Fibroblast of skin of abdomen (primary cell): ENCODE measurements around the gene STRIT1.
"Not testable (repeated sequence)": the region's sequence is repeated elsewhere in the genome, so short reads cannot be mapped to it uniquely, and the experiment has no call there.

Experiments
- DNase-seq: peaks from one replicate; pipeline ENCODE4 v3.0.0-alpha.2; 2013

STRIT1 gene

DNA sequence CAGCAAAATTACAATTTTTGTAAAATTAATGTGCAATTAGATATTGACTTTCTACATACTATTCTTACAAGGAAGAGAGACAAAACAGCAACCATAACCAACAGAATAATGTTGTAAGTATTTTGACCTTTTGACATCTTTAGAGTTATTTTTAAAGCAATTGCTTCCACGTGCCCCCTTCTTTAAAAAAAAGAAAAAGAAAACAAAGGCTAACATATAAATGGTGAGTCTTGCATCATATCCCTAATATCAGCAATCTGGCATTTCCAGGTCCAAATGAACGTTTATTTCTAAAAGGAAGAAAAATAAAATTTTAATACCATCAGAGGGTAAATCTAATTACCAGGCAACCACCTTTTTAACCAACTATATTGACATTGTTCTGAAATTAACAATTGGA lies 19.3 kb upstream of the STRIT1 start:
- peak; percentile 20 for DNase-seq

DNA sequence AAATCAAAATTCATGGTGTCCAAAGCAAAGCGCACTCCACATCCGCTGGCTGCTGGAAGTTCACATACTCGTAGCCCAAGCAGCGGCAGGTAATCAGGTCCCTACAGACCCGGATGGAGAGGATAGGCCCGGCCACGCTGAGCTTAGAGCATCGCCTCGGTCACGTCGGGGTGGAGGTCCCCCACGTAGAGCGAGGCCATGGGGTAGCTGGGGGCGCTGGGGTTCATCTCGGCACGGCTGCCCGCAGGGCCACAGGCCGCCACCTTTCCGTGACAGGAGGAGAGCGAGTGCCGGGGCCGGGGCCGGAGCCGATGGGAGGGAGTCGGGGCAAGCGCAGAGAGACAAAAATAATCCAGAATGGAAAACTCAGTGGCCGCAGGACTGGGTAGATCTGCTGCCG lies 16.1 kb upstream of the STRIT1 start:
- DNase-seq: no peak

DNA sequence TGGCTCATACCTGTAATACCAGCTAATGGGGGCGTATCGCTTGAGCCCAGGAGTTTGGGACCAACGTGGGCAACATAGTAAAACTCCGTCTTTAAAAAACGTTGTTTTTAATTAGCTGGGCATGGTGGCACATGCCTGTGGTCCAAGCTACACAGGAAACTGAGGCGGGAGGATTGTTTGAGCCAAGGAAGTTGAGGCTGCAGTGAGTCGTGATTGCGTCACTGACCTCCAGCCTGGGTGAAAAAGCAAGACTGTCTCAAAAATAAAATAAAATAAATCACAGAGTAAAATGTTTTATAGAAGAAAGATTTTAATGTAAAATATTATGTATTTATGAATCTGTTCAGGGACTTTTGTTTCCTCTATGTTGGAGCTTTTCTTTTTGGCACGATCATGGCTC lies 15.3 kb upstream of the STRIT1 start:
- DNase-seq: peak; percentile 64

DNA sequence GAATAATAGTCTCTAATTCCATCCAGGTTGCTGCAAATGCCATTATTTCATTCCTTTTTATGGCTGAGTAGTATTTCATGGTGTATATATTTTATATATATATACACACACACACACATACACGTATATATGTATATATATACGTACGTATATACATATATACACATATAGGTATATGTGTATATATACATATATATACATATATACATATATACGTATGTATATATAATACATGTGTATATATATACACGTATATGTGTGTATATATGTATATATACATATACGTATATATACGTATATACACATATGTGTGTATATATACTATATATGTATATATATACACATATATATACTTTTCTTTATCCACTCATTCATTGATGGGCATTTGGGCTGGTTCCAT lies 13.7 kb upstream of the STRIT1 start:
- DNase-seq: no peak

DNA sequence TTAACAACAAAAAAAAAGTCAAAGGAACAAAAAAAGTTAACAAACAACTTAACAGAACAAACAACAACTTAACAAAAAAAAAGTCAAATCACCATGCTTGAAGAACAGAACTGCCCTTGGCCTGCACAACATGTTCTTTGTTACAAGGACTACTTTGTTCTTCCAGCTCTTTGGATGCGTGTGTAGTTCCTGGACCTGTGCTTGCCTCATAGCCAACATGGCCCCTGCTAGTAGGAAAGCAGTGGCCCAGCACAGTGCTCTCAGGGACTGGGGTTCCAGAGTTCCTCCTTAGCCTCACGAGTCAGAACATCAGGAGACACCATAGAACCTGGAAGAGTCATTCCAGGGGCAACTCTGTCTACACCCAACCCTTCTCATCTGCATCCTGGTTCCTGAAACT lies 10.9 kb upstream of the STRIT1 start:
- DNase-seq: no peak

DNA sequence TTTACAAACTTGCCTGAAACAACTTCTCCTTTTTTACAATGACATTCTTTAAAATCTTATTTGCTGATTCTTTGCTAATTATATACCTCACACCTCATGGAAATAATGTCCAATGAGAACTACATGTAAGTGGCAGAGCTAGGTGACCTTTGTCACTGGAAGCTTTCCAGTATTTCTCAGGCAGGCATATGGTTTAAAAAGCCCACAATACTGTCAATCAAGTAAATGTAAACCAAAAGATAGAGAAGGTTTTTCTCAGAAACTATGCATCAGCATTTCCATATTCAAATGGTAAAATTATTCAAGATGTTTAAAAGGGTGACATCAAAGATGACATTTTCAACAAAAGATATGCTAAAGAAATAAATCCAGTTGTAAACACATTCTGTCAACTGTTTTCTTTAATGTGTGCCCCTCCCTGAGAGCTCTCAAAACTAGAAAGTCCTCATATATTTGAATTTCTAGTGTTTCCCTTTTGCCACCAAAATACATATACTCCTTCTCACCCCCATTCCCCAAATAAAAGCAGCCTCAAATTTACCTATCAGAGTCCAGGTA lies 10.1 kb upstream of the STRIT1 start:
- no peak for DNase-seq

DNA sequence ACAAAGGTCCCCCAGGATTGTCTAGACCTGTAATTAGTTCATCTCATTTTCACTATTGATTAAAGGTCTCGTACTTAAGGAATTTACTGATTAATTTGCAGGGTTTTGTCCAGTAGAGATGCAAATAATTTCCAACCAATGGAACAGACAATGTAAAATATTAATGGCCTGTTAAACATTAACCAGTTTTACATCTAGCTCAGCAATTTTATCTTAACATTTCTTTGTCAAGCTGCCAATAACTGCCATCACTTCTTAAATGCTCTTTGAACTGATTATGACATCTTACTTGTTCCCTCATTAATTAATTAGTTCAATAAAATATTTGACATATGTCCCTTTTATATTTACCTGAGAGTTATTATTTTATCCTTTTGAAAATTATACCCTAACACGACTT lies 9.4 kb upstream of the STRIT1 start:
- no peak for DNase-seq

DNA sequence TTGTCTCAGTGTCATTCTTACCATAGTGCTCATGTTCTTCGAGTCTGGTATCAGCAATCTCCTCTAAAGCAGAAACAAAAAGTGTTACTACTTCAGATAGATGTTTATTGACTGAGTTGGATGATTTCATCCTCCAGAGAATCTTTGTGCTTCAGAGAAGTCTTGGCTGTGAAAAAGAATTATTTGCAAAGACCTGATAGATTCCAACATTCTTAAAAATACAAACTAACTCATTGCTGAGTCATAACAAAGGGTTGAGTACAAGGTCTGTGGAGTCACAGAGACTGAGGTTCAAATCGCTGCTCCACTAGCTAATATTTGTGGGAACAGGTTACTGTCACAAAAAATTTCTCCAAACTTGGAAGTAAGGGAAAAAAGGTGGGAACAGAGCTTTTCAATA lies 9.0 kb upstream of the STRIT1 start:
- peak; percentile 57 for DNase-seq

DNA sequence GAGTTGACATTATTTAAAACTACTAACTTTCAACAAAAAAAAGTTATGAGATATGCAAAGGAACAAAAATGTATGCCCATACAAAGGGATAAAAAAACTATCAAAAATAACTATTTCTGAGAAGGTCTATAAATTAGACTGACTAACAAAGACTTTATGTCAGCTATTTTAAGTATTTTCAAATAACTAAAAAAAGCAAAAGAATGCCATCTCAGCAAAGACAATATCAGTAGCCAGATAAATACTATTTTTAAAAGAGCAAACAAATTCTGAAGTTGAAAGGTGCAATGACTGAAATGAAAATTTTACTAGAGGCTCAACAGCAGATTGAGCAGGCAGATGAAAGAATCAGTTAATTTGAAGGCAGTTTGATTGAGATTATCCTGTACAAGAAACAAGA lies 3.6 kb upstream of the STRIT1 start:
- no peak for DNase-seq

DNA sequence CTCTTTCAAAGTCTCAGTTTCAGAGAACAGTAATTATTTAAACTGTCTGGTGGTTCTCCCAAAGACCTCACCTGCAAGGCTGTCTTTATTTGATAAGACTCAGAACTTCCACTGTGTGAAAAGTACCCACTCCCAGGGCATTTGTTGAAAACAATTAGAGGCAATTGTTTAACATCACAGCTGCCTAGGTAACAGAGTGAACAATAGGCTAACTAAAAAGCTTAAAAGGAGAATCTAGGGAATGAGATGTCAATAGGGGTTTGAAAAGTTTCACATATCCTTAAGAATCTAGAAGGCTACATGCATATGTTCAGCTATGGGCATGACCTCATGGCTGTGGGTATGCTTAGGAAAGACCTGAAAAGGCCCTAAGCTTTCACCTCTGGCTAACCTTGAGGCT lies 2.9 kb upstream of the STRIT1 start:
- no peak for DNase-seq

DNA sequence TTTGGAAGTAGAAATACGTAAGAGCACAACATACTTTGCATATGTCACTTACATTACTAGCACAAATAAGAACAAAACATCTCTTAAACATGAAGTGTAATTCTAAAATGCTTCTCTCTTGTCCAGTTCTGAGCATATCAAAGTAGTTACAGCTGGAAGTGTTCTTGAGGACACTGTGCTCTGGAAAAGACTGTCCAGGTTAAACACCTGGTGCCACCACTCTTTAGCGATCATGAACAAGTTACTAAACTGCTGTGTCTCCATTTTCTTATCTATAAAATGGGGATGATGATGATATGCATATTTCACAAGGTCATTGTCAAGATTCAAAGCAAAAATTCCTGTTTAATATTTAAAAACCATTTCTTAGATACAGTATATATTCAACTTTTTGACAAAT lies 790 bp downstream of the STRIT1 start:
- DNase-seq: no peak

DNA sequence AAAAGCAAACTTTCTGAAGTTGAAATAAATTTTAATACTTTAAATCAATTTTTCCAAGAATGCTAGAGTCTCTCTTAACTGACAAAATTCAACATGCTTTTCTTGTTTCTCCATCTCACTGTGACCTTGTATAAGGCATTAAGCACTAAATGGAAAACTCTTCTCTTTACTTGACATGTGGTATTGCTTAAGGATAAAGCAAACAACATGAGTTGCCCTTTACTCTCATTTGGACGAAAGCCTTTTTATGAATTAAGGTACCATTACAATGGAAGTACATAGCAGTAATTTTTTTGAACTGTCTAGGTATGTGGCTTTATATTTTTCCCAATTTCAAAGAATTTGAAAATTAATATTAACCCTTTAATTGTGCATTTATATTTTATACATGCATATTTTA lies 1.4 kb downstream of the STRIT1 start:
- DNase-seq: peak; percentile 34

DNA sequence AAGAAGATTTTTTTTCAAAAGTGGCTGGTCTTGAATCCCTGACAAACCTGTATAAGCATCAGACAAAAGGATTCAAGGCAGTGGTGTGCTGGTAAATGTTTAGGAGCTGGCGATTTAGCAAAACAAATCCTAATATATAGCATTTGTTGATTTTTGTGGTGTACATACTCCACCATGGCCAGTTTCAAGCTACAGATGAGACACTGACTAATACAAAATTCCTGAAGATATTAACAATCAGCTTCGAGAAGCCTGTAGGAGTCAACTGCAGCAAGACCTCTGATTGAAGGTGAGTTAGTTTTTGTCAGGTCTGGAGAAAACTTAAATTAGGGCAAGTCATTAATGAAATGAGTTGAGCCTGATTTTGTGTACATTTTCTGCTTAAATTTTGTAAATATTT lies 6.7 kb downstream of the STRIT1 start:
- peak; percentile 27 for DNase-seq

DNA sequence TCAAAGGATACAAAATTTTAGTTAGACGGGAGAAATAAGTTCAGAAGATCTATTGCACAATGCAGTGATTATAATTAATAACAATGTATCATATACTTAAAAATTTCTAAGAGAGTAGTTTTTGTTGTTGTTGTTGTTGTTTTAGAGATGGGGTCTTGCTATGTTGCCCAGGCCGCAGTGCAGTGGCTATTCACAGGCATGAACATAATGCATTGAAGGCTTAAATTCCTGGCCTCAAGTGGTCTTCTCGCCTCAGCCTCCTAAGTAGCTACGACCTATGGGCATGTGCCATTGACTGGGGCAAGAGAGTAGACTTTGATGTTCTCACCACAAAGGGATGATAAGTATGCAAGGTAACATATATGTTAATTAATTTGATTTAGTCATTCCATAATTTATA lies 7.5 kb downstream of the STRIT1 start:
- DNase-seq: no peak

DNA sequence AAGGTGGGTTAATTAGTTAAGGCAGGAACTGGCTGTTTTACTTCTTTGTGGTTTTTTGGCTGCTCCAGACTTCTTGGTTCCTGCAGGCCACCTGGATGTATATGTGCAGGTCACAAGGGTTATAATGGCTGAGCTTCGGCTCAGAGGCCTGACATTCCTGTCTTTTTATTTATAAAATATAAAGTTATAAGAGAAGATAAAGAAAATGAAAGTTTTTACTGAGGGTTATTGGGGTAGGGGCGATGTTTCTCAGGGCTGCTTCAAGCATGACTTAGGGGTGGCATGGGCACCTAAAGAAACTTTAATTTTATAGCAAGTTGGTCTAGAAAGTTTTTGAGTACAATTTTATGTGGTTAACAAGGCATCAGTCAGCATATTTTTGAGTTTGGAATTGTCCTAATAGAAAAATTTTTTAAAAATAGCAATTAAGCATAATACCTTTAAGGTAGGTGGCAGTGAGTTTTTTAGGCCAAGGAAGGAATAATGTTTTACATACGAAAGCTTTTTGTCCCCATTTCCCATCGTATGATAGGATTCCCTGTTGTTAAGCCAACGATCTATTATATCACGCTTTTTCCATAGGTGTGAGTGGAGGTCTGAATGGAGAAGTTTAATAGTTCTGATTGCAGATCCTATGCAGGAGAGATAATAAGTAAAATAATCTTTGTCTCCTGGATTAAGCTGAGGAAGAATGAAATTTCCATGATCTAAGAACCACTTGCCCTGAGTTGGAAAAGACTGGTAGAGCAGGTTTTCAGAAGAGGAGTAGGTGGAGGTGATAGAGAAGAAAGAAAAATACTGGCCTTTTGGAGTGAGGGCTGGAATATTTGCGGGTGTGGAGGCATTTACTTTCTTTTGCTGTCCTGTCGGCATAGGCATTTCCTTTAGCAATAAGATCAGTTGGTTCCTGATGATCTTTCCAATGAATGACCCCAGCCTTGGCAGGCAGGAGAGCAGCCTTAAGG lies 10.1 kb downstream of the STRIT1 start:
- DNase-seq: no peak

DNA sequence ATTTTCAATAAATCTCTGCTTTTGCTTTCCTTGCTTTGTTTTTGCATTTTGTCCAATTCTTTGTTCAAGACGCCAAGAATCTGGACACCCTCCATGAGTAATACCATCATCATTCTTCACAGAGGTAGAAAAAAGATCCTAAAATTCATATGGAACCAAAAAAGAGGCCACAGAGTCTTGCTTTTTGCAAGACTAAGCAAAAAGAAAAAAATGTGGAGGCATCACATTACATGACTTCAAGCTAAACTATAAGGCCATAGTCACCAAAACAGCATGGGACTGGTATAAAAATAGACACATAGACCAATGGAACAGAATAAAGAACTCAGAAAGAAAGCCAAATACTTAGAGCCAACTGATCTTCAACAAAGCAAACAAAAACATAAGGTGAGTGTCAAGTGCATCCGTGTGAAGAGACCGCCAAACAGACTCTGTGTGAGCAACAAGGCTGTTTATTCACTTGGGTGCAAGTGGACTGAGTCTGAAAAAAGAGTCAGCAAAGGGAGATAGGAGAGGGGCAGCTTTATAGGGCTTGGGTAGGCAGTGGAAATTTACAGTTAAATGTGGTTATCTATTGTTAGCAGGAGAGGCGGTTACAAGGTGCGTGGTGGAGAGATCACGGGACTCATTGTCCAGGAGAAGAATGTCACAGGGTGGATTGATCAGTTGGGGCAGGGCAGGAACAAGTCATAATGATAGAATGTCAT lies 10.9 kb downstream of the STRIT1 start:
- peak; percentile 81 for DNase-seq

DNA sequence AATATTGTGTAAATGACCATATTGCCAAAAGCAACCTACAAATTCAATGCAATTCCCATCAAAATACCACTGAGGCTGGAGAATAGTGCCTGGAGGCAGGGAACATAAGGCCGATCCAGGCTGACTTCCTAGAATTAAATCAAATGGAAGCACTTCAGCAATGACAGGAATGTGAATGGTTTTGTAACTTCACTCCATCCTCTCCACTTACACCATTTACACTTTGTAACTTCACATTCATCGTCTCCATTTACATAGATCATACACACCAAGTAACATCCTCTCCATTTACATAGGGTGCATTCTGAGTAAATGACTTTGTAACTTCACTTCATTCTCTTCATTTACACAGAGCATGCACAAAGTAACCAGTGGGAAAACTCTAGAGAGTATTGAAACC lies 11.6 kb downstream of the STRIT1 start:
- DNase-seq: peak; percentile 70

DNA sequence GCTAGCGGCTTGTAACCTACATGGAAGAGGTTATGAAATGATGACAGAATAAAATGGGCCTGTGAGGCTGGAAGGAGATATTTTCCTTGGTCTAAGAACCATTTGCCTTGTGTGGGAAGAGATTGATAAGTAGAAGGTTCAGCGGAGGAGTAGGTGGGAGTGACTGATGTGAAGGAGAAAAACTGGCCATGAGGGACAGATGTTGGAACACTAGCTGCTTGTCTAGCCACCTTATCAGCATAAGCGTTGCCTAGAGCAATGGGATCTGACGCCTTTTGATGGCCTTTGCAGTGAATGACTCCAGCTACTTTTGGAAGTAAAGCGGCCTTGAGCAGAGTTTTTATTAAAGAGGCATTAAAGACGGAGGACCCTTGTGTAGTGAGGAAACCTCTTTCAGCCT lies 17.4 kb downstream of the STRIT1 start:
- DNase-seq: not testable (repeated sequence)

DNA sequence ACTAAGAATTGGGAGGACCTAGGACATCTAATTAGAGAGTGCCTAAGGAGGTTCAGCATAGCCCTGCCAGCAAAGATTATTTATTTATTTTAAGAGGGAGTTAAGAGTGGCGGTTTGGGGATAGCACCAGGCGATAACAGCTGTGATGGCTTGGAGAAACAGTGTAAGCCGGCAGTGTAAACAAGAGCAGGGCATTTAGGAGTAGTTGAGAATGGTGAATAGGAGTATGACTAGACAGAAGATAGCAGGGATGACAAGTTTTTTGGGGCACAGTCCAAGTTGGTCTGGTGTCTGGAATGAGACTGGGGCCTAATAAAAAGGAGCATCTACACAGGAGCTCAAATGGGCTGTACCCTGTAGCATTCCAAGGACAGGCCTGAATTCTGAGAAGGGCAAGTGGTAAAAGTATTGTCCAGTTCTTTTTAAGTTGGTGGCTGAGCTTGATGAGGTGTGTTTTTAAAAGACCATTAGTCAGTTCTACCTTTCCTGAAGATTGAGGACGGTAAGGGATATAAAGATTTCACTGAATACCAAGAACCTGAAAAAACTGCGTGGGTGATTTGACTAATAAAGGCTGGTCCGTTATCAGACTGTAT lies 18.2 kb downstream of the STRIT1 start:
- DNase-seq: not testable (repeated sequence)

DNA sequence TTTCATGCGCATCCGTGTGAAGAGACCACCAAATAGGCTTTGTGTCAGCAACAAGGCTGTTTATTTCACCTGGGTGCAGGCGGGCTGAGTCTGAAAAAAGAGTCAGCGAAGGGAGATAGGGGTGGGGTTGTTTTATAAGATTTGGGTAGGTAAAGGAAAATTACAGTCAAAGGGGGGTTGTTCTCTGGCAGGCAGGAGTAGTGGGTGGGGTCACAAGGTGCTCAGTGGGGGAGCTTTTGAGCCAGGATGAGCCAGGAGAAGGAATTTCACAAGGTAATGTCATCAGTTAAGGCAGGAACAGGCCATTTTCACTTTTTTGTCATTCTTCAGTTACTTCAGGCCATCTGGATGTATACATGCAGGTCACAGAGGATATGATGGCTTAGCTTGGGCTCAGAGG lies 19.0 kb downstream of the STRIT1 start:
- DNase-seq: not testable (repeated sequence)

DNA sequence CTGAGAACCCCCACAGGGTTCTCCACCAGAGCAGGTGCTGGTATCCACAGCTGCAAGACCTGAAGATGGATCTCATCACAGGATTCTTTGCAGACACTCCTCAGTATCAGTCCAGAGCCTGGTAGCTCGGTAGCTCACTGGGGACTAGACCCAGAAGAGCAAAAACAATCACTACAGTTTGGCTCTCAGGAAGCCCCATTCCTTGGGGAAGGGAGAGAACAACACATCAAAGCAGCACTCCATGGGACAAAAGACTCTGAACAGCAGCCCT lies 22.2 kb downstream of the STRIT1 start:
- no peak for DNase-seq

DNA sequence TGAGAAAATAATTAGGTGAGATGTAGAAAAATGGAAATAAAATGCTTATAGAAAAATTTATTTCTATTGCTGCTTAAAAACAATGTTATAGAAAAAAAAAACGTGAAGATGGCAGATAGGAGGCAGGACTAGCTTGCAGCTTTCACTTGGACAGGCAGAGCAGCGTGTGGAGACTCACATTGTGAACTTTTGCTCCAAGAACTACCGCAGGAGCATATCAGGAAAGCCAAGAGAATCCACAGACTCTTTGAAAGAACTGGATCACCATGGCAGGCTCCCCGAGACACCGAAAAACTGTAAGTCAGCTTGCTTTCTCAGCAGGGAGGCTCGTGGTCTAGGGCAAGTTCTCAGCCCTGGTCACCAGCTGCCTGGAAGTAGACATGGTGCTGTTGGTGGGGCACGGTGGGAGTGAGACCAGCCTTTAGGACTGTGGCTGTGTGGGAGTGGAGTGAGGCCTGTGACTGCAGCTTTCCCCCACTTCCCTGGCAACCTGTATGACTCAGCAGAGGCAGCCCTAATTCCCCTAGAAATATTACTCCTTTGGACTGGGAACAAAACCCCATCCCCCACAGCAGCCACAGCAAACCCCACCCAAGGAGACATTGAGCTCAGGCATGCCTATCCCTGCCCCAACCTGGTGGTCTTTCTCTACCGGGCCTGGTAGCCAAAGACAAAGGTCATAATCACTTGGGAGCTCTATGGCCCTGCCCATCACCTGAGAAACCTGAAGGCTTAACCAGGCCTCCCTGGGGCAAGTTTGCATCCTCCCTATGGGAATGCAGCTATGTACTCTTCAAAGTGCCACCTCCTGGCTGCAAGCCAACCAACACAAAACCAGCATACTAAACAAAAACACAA lies 22.8 kb downstream of the STRIT1 start:
- peak; percentile 4 for DNase-seq

DNA sequence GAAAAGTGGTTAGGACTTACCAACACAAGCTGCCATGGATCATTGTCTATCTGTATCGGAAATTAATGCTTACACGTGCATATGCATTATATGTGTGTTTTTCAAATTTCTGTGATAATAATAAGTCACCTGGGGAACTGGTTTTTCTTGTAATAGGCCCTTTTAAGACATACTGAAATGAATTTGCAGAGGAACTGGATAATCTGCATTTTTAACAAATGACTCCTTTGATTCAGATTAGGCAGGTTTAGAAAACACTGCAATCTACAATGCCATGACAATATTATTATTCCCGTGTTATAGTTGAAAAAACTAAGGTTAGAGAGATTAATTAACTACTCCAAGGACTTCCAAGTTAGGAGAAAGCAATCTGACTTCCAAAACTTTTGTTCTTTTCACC lies 23.4 kb downstream of the STRIT1 start:
- no peak for DNase-seq
